ENCODE results near the gene IL1A.

IL1A gene

DNA sequence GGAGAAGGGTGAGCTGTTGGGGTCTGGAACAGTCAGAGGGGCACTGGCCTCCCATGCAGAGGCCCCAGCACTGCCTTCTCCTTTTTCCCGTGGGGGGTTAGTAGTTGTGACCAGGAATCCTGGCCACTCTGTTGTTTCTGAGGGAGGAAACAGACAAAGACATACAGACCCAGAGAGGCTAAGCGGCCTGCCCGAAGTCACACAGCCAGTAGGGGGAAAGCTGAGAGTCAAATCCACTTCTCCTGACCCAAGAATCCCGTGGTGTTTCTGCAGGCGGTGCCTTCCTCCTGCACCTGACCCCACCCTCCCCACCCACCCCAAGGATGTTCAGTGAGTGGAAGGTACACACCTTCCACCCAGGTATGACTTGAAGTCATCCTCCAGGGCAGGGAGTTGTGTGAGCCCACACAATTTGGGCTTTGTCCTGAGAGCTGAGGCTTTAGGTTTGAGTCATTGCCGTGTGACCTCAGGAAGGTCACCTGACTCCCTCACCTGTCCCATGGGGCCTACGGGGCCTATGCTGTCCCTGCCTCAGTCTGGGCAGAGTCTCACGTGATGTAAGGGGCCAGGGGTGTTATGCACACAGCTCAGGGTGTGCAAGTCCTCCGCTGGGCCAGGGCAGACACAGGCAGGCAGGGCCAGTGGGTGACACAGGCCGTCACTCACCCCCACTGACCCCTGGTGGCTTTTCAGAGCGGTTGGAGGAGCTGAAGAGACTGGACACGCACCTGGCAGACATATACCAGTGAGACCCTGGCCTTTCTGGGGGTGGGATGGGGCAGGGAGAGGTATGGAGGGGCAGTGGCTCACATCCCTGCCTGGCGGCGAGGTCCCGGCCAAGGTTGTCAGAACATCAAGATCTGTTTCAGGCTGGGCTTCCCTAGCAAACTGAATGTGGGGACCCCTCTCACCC lies 58.5 kb downstream of the IL1A start:
- no peak for DNase-seq

DNA sequence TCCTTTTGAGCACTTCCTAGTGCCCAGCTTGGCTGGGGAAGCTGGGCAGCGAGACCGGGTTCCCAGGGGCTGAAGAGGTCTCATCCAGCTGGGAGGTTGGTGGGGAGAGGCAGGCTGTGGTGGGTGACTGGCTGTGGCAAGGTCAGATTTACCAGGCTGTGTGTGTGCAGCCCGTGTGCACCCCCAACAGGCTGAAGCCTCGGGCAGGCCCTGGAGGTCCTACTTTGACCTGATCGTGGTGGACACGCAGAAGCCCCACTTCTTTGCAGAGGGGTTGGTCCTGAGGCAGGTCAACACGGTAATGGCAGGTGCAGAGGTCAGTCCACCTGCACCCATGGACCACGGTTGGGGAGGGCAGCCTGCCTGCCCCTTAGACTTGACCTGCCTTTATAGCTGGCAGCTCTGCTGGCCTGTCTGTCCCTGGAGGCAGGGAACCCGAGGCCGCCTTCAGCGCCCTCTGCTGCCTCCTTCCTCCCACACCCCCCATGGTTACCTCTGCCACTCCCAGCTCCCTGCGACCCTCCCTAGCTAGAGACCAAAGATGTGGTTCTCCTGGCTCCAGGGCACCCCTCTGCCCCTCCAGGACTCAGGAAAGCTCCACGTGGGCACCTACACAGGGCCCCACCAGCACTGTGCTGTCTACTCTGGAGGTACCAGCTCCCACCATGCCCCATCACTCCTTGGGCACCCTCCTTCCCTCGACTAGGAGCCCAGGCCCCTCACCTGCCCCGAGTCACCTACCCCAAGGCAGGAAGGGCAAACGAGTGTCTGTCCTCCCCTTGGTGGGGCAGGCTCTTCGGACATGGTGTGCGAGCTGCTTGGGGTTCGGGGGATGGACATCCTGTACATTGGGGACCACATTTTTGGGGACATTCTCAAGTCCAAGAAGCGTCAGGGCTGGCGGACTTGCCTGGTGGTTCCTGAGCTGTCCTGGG lies 59.4 kb downstream of the IL1A start:
- no peak for DNase-seq

DNA sequence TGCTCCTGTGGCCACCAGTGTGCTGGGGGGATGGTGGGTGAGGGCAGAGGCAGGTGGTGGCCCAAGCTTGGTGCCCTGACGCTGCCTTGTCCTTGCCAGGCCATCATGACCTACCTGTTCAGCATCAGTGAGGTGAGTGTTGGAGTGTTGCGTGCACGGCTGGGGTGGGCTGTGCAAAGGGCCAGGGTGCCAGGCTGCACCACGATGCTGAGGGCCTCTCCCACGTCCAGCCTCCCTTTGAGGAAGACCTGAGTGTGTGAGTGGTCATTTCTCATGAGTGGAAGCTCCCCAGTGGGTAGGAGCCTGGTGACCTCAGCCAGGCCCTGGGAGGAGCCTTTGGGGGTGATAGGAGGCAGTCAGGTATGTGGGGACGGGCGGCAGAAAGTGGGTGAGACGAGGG lies 60.3 kb downstream of the IL1A start:
- no peak for DNase-seq
